ENCODE measurements around the gene PTX3. TPM values are rescaled to one million over a fixed set of nuclear protein-coding genes. Genes with fewer than 3 reads are reported as not detected.

The PTX3 gene
- total RNA-seq, 2 experiments from 2014 or later: not detected

GRCh38 chr3:157416347-157417087 lies 20.1 kb upstream of the PTX3 start:
- Histone ChIP-seq H3K9me2 (ENCODE audit: insufficient read depth, low read length) (no peaks in the 10 kb centered on the region), H3K9me3 (ENCODE audit: low read length) (no peaks in the 10 kb centered on the region), H3K79me2 (ENCODE audit: insufficient read depth, low read depth, low read length) (no peaks in the 10 kb centered on the region), H3K4me2 (ENCODE audit: low read length) (no peak overlapping the region), H3K27ac (ENCODE audit: low read depth, low read length, poor library complexity, severe bottlenecking) (no peak overlapping the region), H3K4me3 (ENCODE audit: low read depth, low read length, poor library complexity, severe bottlenecking) (no peak overlapping the region), H2AFZ (ENCODE audit: low read length) (no peak overlapping the region), H3K36me3 (ENCODE audit: insufficient read depth, low read length) (no peaks in the 10 kb centered on the region), H3K4me1 (ENCODE audit: insufficient read depth, low read length, poor library complexity, severe bottlenecking) (no peaks in the 10 kb centered on the region), H4K20me1 (ENCODE audit: insufficient read depth, low read length) (no peaks in the 10 kb centered on the region)
- DNase-seq (ENCODE audit: low spot score): no peak
- no peak for TF ChIP-seq EZH2phosphoT487 (IDR thresholded peaks at IDR 0.05; ENCODE audit: borderline replicate concordance, low read depth, low read length)
- no peak for TF ChIP-seq CTCF (conservative IDR thresholded peaks at IDR 0.05; ENCODE audit: low read length)
- ChIA-PET CTCF (ENCODE audit: unreplicated experiment) (no interaction called here), POLR2A (interaction anchor here (0.6 kb wide), 1 partner anchor 798 kb away, joined by 3 read pairs; no protein-coding TSS in a partner anchor)
- no TSS peak for BruUV-seq (replicated peaks)
- intact Hi-C loops (cut with micrococcal nuclease; ENCODE audit: unreplicated experiment): no loop called here

- H3K27ac ChIP-seq (ENCODE audit: low read depth, low read length, poor library complexity, severe bottlenecking): no peak overlapping the region
- H3K4me1 ChIP-seq (ENCODE audit: insufficient read depth, low read length, poor library complexity, severe bottlenecking): no peaks in the 10 kb centered on the region
- POLR2A ChIA-PET: no interaction called here
- no peaks in the 10 kb centered on the region for H4K20me1 ChIP-seq (ENCODE audit: insufficient read depth, low read length)
- DNase-seq (ENCODE audit: low spot score): no peak
- BruUV-seq (replicated peaks): no TSS peak
- no peak overlapping the region for H2AFZ ChIP-seq (ENCODE audit: low read length)
- H3K9me2 ChIP-seq (ENCODE audit: insufficient read depth, low read length): no peaks in the 10 kb centered on the region
- no peak for TF ChIP-seq EZH2phosphoT487 (IDR thresholded peaks at IDR 0.05; ENCODE audit: borderline replicate concordance, low read depth, low read length)
- no peak for TF ChIP-seq CTCF (conservative IDR thresholded peaks at IDR 0.05; ENCODE audit: low read length)
- intact Hi-C loops (cut with micrococcal nuclease; ENCODE audit: unreplicated experiment): no loop called here
- H3K36me3 ChIP-seq (ENCODE audit: insufficient read depth, low read length): no peaks in the 10 kb centered on the region
- CTCF ChIA-PET (ENCODE audit: unreplicated experiment): no interaction called here
- no peak overlapping the region for H3K4me2 ChIP-seq (ENCODE audit: low read length)
- H3K9me3 ChIP-seq (ENCODE audit: low read length): no peaks in the 10 kb centered on the region
- H3K4me3 ChIP-seq (ENCODE audit: low read depth, low read length, poor library complexity, severe bottlenecking): no peak overlapping the region
- no peaks in the 10 kb centered on the region for H3K79me2 ChIP-seq (ENCODE audit: insufficient read depth, low read depth, low read length)
Observed at GRCh38 chr3:157417247-157417646, 19.4 kb upstream of the PTX3 start.

GRCh38 chr3:157418104-157418503 lies 18.5 kb upstream of the PTX3 start:
- Histone ChIP-seq H3K27ac (ENCODE audit: low read depth, low read length, poor library complexity, severe bottlenecking) (no peak overlapping the region), H3K9me3 (ENCODE audit: low read length) (no peaks in the 10 kb centered on the region), H3K36me3 (ENCODE audit: insufficient read depth, low read length) (no peaks in the 10 kb centered on the region), H3K4me2 (ENCODE audit: low read length) (no peak overlapping the region), H3K4me3 (ENCODE audit: low read depth, low read length, poor library complexity, severe bottlenecking) (no peak overlapping the region), H3K79me2 (ENCODE audit: insufficient read depth, low read depth, low read length) (no peaks in the 10 kb centered on the region), H4K20me1 (ENCODE audit: insufficient read depth, low read length) (no peaks in the 10 kb centered on the region), H2AFZ (ENCODE audit: low read length) (no peak overlapping the region), H3K4me1 (ENCODE audit: insufficient read depth, low read length, poor library complexity, severe bottlenecking) (no peaks in the 10 kb centered on the region), H3K9me2 (ENCODE audit: insufficient read depth, low read length) (no peaks in the 10 kb centered on the region)
- ChIA-PET CTCF (ENCODE audit: unreplicated experiment) (no interaction called here), POLR2A (no interaction called here)
- intact Hi-C loops (cut with micrococcal nuclease; ENCODE audit: unreplicated experiment): no loop called here
- BruUV-seq (replicated peaks): no TSS peak
- DNase-seq (ENCODE audit: low spot score): no peak
- no peak for TF ChIP-seq EZH2phosphoT487 (IDR thresholded peaks at IDR 0.05; ENCODE audit: borderline replicate concordance, low read depth, low read length)
- no peak for TF ChIP-seq CTCF (conservative IDR thresholded peaks at IDR 0.05; ENCODE audit: low read length)
